ENCODE data around the gene PRKX.

DNA sequence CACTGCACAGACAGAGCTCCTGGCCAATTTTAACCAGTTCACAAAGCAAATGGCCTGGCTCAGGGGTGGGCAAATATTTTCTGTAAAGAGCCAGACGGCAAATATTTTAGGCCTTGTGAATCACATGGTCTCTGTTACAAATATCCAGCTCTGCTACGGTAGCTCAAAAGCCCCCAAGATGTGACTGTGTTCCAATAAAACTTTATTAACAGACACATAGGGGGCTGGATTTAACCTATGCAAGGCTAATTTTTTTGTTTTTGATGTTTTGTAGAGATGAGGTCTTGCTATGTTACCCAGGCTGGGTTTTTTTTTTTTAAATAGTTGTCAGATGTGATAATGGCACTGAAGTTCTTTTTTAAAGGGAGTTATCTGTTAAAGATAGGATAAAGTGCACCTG, 65.4 kb downstream of the PRKX start:
- TF ChIP-seq CTCF (IDR thresholded peaks at IDR 0.05; ENCODE audit: borderline replicate concordance, extremely low read depth, low read length, poor library complexity, severe bottlenecking) (no peak), EZH2 (IDR thresholded peaks at IDR 0.05; ENCODE audit: borderline replicate concordance, low read depth, low read length, severe bottlenecking) (no peak)
